ENCODE results near the gene UBL4A.

UBL4A gene

GRCh38 chrX:154448484-154448883, 37.9 kb downstream of the UBL4A start:
- no peak for DNase-seq (ENCODE audit: extremely low read depth, low read depth)

GRCh38 chrX:154446430-154446829, 40.0 kb downstream of the UBL4A start:
- DNase-seq (ENCODE audit: extremely low read depth, low read depth), result no peak
- TF ChIP-seq CTCF (IDR thresholded peaks at IDR 0.05; ENCODE audit: low read depth, low read length), result no peak

More at GRCh38 chrX:154448484-154448883, 37.9 kb downstream of the UBL4A start:
- no peak for TF ChIP-seq CTCF (IDR thresholded peaks at IDR 0.05; ENCODE audit: low read depth, low read length)

GRCh38 chrX:154445776-154446175, 40.6 kb downstream of the UBL4A start:
- no peak for DNase-seq (ENCODE audit: extremely low read depth, low read depth)
- no peak for TF ChIP-seq CTCF (IDR thresholded peaks at IDR 0.05; ENCODE audit: low read depth, low read length)

GRCh38 chrX:154444755-154445246, 41.6 kb downstream of the UBL4A start:
- DNase-seq (ENCODE audit: extremely low read depth, low read depth), result no peak
- no peak for TF ChIP-seq CTCF (IDR thresholded peaks at IDR 0.05; ENCODE audit: low read depth, low read length)

- TF ChIP-seq CTCF (IDR thresholded peaks at IDR 0.05; ENCODE audit: low read depth, low read length), result no peak
- DNase-seq (ENCODE audit: extremely low read depth, low read depth), result no peak
Observed at GRCh38 chrX:154443992-154444754, 42.2 kb downstream of the UBL4A start, which contains the start of gene FAM50A. Gene FAM50A, plus strand, starts transcription at chrX:154444141. Its CDS starts 95 bp downstream, at chrX:154444236.

- no peak for TF ChIP-seq CTCF (IDR thresholded peaks at IDR 0.05; ENCODE audit: low read depth, low read length)
- DNase-seq (ENCODE audit: extremely low read depth, low read depth), result no peak
Observed at GRCh38 chrX:154443479-154443910, 42.9 kb downstream of the UBL4A start.

GRCh38 chrX:154441984-154442707, 44.3 kb downstream of the UBL4A start:
- no peak for DNase-seq (ENCODE audit: extremely low read depth, low read depth)
- no peak for TF ChIP-seq CTCF (IDR thresholded peaks at IDR 0.05; ENCODE audit: low read depth, low read length)

Data from AG09319 (cell line).